Neutrophil (primary cell): ENCODE measurements around the gene DGAT2.

Experiments
- H3K27ac ChIP-seq: fragments of 200-600 bp; sonication (generic); 2 replicates; pipeline ENCODE4 v1.5.1; 2016; ENCODE audit warnings: mild to moderate bottlenecking, moderate library complexity
- H3K27me3 ChIP-seq: fragments of 200-600 bp; sonication (generic); 2 replicates; pipeline ENCODE4 v1.6.0; 2016; ENCODE audit warnings: mild to moderate bottlenecking
- H3K36me3 ChIP-seq: fragments of 200-600 bp; sonication (generic); 2 replicates; pipeline ENCODE4 v1.5.1; 2017
- H3K4me1 ChIP-seq, 2 experiments: fragments of 200-600 bp in 1 of 2; sonication (generic) in 1 of 2; 1 replicate in 1 of 2; 2 replicates in 1 of 2; pipeline versions ENCODE4 v1.5.1 to v1.6.1; 2013 to 2016; ENCODE audit warnings: low read depth in 1 of 2, low read length in 1 of 2, mild to moderate bottlenecking in 1 of 2, moderate library complexity in 1 of 2; ENCODE audit not compliant: control insufficient read depth in 1 of 2, insufficient read depth in 1 of 2
- H3K4me3 ChIP-seq, 2 experiments: fragments of 200-600 bp in 1 of 2; sonication (generic) in 1 of 2; 1 replicate in 1 of 2; 2 replicates in 1 of 2; pipeline ENCODE4 v1.5.1; 2013 to 2016; ENCODE audit warnings: low read depth in 1 of 2, low read length in 1 of 2, mild to moderate bottlenecking in 1 of 2, moderate library complexity in 1 of 2
- H3K9me3 ChIP-seq: fragments of 200-600 bp; sonication (generic); 2 replicates; pipeline ENCODE4 v1.5.1; 2016
- CTCF ChIP-seq: fragments of 200-600 bp; sonication (generic); IDR thresholded peaks from 2 replicates; pipeline ENCODE4 v1.5.1; 2016; ENCODE audit warnings: antibody characterized with exemption

DGAT2 gene

DNA sequence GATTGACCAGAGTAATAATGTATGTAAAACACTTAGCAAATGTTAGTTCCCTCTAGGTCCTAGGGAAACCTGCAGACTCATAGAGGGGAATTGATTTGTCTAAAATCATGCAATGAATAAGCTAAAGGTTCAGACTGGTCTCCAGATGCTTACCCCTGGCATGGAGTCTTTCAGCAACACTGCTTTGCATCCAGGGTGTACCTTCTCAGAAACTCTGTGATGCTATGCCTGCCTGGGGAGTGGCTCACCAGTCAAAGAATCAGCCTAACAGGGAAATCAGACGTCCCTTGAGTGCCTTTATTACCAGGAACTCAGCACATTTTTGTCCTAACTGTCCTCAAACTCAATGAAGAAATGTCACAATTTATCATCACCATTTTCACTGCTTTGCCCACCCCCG lies 40.5 kb downstream of the DGAT2 start:
- no peaks in the 10 kb centered on the region for H3K9me3 ChIP-seq
- H3K4me3 ChIP-seq, result no peak overlapping the region
- peaks cover 17 to 21% of the 10 kb centered on the region in 2 experiments for H3K4me1 ChIP-seq
- no peaks in the 10 kb centered on the region for H3K27me3 ChIP-seq
- no peak for TF ChIP-seq CTCF
- H3K27ac ChIP-seq, result no peak overlapping the region
- H3K36me3 ChIP-seq, result peaks cover 4% of the 10 kb centered on the region

DNA sequence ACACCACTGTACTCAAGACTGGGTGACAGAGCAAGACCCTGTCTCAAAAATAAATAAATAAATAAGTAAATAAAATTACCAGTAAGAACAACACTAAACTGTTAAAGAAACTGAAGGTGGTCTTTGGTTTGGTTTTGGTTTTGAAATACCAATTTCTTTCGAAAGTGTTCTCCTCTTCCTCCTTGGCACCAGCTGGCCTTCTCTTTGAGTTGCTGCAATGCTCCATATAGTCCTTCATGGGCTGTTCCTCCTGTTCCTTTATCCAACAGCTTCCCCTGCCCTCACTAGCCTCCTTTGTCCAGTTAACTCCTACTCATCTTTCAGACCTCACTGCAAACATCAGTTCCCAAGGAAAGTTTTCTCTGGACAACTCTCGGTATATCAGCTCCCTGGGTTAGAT lies 41.4 kb downstream of the DGAT2 start:
- peaks cover 21 to 26% of the 10 kb centered on the region in 2 experiments for H3K4me1 ChIP-seq
- H3K27ac ChIP-seq, result peak overlapping the region; percentile 45
- H3K4me3 ChIP-seq, result no peak overlapping the region
- no peaks in the 10 kb centered on the region for H3K27me3 ChIP-seq
- no peaks in the 10 kb centered on the region for H3K9me3 ChIP-seq
- H3K36me3 ChIP-seq, result no peaks in the 10 kb centered on the region
- no peak for TF ChIP-seq CTCF

- no peak for TF ChIP-seq CTCF
- peak overlapping the region; percentile 45 for H3K27ac ChIP-seq
Measured at GRCh38 chr11:75810637-75811390, 42.2 kb downstream of the DGAT2 start.

GRCh38 chr11:75811485-75811884 lies 42.9 kb downstream of the DGAT2 start:
- Histone ChIP-seq H3K4me3 (no peak overlapping the region), H3K27ac (peak overlapping the region; percentile 45), H3K9me3 (no peaks in the 10 kb centered on the region), H3K36me3 (no peaks in the 10 kb centered on the region), H3K27me3 (no peaks in the 10 kb centered on the region), H3K4me1 (peaks cover 30 to 32% of the 10 kb centered on the region in 2 experiments)
- no peak for TF ChIP-seq CTCF

More at GRCh38 chr11:75810637-75811390, 42.2 kb downstream of the DGAT2 start:
- H3K9me3 ChIP-seq, result no peaks in the 10 kb centered on the region
- H3K36me3 ChIP-seq, result no peaks in the 10 kb centered on the region
- H3K4me3 ChIP-seq, result no peak overlapping the region
- H3K27me3 ChIP-seq, result no peaks in the 10 kb centered on the region
- peaks cover 24 to 26% of the 10 kb centered on the region in 2 experiments for H3K4me1 ChIP-seq

DNA sequence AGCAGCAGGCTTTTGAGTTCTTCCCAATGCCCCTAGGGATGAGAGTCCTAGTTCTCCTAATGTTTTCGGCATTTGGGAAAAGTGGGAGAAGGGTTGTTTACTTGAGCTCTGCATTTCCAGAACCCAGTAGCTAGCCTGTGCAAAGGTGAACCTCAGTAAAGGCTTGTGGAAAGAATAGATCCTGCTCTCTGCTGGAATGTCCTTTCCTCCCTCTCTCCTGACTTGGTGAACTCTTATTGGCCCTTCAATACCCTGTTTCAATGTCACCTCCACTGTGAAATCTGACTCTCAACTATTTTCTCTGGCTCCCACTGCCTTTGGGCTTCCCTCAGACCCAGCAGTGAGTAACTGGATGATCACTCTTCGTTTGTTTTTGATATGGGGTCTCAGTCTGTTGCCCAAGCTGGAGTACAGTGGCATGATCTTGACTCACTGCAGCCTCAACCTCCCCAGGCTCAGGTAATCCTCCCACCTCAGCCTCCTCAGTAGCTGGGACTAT lies 44.0 kb downstream of the DGAT2 start:
- no peak overlapping the region for H3K27ac ChIP-seq
- no peak overlapping the region for H3K4me3 ChIP-seq
- H3K36me3 ChIP-seq, result no peaks in the 10 kb centered on the region
- no peak for TF ChIP-seq CTCF
- peaks cover 42 to 43% of the 10 kb centered on the region in 2 experiments for H3K4me1 ChIP-seq
- no peaks in the 10 kb centered on the region for H3K9me3 ChIP-seq
- no peaks in the 10 kb centered on the region for H3K27me3 ChIP-seq
